Esophagus muscularis mucosa (tissue), 4 donors: Measurements from ENCODE around the gene EPHB1.

ENCODE experiments used
- EP300 ChIP-seq: sonication (generic); formaldehyde crosslinking; IDR thresholded peaks from one replicate; pipeline ENCODE4 v1.6.1; 2017; ENCODE audit warnings: antibody characterized with exemption
- POLR2A ChIP-seq: fragments of 450-650 bp; IDR thresholded peaks from one replicate; pipeline ENCODE4 v1.6.1; 2017; ENCODE audit warnings: antibody characterized with exemption, moderate library complexity, mild to moderate bottlenecking, low read depth
- POLR2AphosphoS5 ChIP-seq, 2 donors: sonication (generic); formaldehyde crosslinking; IDR thresholded peaks; one replicate each; pipeline ENCODE4 v1.6.1; 2017; ENCODE audit warnings: antibody characterized with exemption in 2 of 2
- TF ChIP-seq, protein P1 (sequence below), 3 experiments: fragments of 200-600 bp in 2 of 3; fragments of 450-650 bp in 1 of 3; sonication (generic) in 2 of 3; IDR thresholded peaks; one replicate each; pipeline ENCODE4 v1.5.1; 2017 to 2019; ENCODE audit warnings: antibody characterized with exemption in 3 of 3, mild to moderate bottlenecking in 2 of 3, moderate library complexity in 1 of 3

DNA sequence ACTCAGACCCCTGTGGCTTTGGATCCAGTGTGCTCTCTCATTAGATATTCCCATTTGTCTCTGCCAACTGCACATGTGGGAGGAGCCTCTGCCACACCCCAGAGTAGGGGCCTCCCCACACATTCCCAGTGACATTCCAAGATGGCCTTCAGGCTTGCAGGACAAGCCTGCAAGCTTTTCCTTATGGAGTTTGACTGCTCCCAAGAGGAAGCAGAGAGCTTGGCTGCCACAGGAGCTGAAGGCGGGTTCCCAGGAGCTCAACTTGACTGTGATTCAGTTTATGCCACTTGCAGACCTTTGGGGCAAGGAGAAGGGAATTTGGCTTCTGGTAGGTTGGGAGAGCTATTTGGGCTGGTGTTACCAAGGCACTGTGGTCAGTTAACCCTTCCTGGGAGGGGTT is 22.5 kb upstream of the EPHB1 start:
- TF ChIP-seq, protein P1, sequence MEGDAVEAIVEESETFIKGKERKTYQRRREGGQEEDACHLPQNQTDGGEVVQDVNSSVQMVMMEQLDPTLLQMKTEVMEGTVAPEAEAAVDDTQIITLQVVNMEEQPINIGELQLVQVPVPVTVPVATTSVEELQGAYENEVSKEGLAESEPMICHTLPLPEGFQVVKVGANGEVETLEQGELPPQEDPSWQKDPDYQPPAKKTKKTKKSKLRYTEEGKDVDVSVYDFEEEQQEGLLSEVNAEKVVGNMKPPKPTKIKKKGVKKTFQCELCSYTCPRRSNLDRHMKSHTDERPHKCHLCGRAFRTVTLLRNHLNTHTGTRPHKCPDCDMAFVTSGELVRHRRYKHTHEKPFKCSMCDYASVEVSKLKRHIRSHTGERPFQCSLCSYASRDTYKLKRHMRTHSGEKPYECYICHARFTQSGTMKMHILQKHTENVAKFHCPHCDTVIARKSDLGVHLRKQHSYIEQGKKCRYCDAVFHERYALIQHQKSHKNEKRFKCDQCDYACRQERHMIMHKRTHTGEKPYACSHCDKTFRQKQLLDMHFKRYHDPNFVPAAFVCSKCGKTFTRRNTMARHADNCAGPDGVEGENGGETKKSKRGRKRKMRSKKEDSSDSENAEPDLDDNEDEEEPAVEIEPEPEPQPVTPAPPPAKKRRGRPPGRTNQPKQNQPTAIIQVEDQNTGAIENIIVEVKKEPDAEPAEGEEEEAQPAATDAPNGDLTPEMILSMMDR (IDR thresholded peaks at IDR 0.05): no peak
- TF ChIP-seq POLR2A (no peak), POLR2AphosphoS5 (IDR thresholded peaks at IDR 0.05) (no peak), EP300 (no peak)
